Stimulated activated CD8-positive, alpha-beta memory T cell treated with anti-CD3 and anti-CD28 coated beads, Interleukin-7, amount 100 ng/mL, for 48 hours (primary cell): ENCODE results near the gene PPP6R2.

Experiments used
- DNase-seq, 2 donors: peaks; one replicate each; pipeline ENCODE4 v3.0.0-alpha.2; 2020; ENCODE audit warnings: low read depth in 1 of 2; ENCODE audit errors: extremely low read depth in 1 of 2

Gene PPP6R2

GRCh38 chr22:50443197-50443596 is 100.1 kb downstream of the PPP6R2 start:
- DNase-seq = no peak

GRCh38 chr22:50443801-50444625 is 100.9 kb downstream of the PPP6R2 start:
- DNase-seq = no peak

- DNase-seq = no peak
Measured at GRCh38 chr22:50444663-50445062, 101.5 kb downstream of the PPP6R2 start.

- peak in 1 of 2 donors; percentile 16 for DNase-seq
Measured at GRCh38 chr22:50445071-50445879, 102.1 kb downstream of the PPP6R2 start.

GRCh38 chr22:50445880-50446707 is 103.0 kb downstream of the PPP6R2 start:
- DNase-seq = no peak

GRCh38 chr22:50446708-50447575 is 103.8 kb downstream of the PPP6R2 start:
- DNase-seq = no peak

- no peak for DNase-seq
Measured at GRCh38 chr22:50447576-50448551, 104.7 kb downstream of the PPP6R2 start.

GRCh38 chr22:50452649-50453048 is 109.5 kb downstream of the PPP6R2 start:
- DNase-seq = no peak

GRCh38 chr22:50454556-50455075 is 111.5 kb downstream of the PPP6R2 start:
- no peak for DNase-seq

- DNase-seq = no peak
Measured at GRCh38 chr22:50455201-50455600, 112.1 kb downstream of the PPP6R2 start.

- no peak for DNase-seq
Measured at GRCh38 chr22:50456026-50456425, 112.9 kb downstream of the PPP6R2 start.

GRCh38 chr22:50456466-50457234 is 113.5 kb downstream of the PPP6R2 start:
- no peak for DNase-seq

- DNase-seq = no peak
Measured at GRCh38 chr22:50459016-50459415, 115.9 kb downstream of the PPP6R2 start.

- no peak for DNase-seq
Measured at GRCh38 chr22:50459496-50460140, 116.5 kb downstream of the PPP6R2 start.

GRCh38 chr22:50460938-50461337 is 117.8 kb downstream of the PPP6R2 start:
- DNase-seq = no peak

GRCh38 chr22:50461536-50461935 is 118.4 kb downstream of the PPP6R2 start:
- no peak for DNase-seq

GRCh38 chr22:50461979-50462540 is 118.9 kb downstream of the PPP6R2 start:
- DNase-seq = no peak
